GM12878 (cell line): ENCODE results near the gene AEBP2. TPM values are rescaled to one million over a fixed set of nuclear protein-coding genes. Genes with fewer than 3 reads are reported as not detected.
A peak's percentile ranks its signal among the peaks of the same experiment; 100 is the strongest.

ENCODE experiments used
- ATAC-seq: fragments of 200-7000 bp; cut with Tn5 transposase; 3 replicates; pipeline ENCODE4 v1.9.1; 2020; ENCODE audit warnings: mild to moderate bottlenecking, moderate library complexity
- BruUV-seq: library from RNA; stranded (reverse); fragments of 400-500 nt; replicated peaks from 2 replicates; lab custom pipeline; 2021; lab: Mats Ljungman, UMichigan
- CTCF ChIA-PET: fragments of 300-600 bp; sonication (Branson Sonifier 250); formaldehyde crosslinking; extraction: SDS; loops from one replicate; lab custom pipeline; 2021; ENCODE audit warnings: inconsistent platforms; lab: Yijun Ruan, JAX
- POLR2A ChIA-PET: fragments of 350-600 bp; formaldehyde crosslinking; extraction: SDS; loops from one replicate; lab custom pipeline; 2021; ENCODE audit warnings: inconsistent platforms; lab: Charles Lee
- RAD21 ChIA-PET: fragments of 300-600 bp; sonication (Branson Sonifier 250); formaldehyde crosslinking; loops from one replicate; lab custom pipeline; 2023; ENCODE audit warnings: antibody characterized with exemption; ENCODE audit not compliant: unreplicated experiment; lab: Charles Lee
- SMC1A ChIA-PET: fragments of 300-600 bp; sonication (Branson Sonifier 250); formaldehyde crosslinking; loops from one replicate; lab custom pipeline; 2023; ENCODE audit not compliant: unreplicated experiment, uncharacterized antibody; lab: Charles Lee
- DNase-seq: peaks from one replicate; pipeline ENCODE4 v3.0.0-alpha.2; 2011; ENCODE audit warnings: low read depth, low spot score
- FAIRE-seq: peaks from 3 replicates; lab custom pipeline; 2011; peaks lifted over from hg19 to GRCh38; lab: Jason Lieb, UNC
- H2AFZ ChIP-seq: 2 replicates; pipeline ENCODE4 v1.6.0; 2011; ENCODE audit warnings: low read depth, low read length, control low read depth; ENCODE audit not compliant: control insufficient read depth
- H3K27ac ChIP-seq: 2 replicates; pipeline ENCODE4 v1.5.1; 2011; ENCODE audit warnings: control low read depth; ENCODE audit not compliant: control insufficient read depth, insufficient read depth
- H3K27me3 ChIP-seq, 2 experiments: replicated peaks in 1 of 2; 2 replicates each; pipeline versions ENCODE4 v1.6.0 to v1.6.1; 2011; ENCODE audit warnings: low read length in 1 of 2; ENCODE audit not compliant: control insufficient read depth in 2 of 2, insufficient read depth in 2 of 2
- H3K36me3 ChIP-seq, 2 experiments: 2 replicates each; pipeline ENCODE4 v1.5.1; 2011; ENCODE audit warnings: low read length in 1 of 2; ENCODE audit not compliant: control insufficient read depth in 2 of 2, insufficient read depth in 2 of 2
- H3K4me1 ChIP-seq: 2 replicates; pipeline ENCODE4 v1.6.1; 2011; ENCODE audit warnings: mild to moderate bottlenecking, low read length, moderate library complexity, mixed read lengths; ENCODE audit not compliant: control insufficient read depth, insufficient read depth
- H3K4me2 ChIP-seq: 2 replicates; pipeline ENCODE4 v1.6.0; 2011; ENCODE audit warnings: control low read depth; ENCODE audit not compliant: control insufficient read depth, insufficient read depth
- H3K4me3 ChIP-seq: fragments of 200-600 bp; sonication (generic); 2 replicates; pipeline ENCODE4 v1.5.1; 2016
- H3K79me2 ChIP-seq: 2 replicates; pipeline ENCODE4 v1.6.0; 2011; ENCODE audit warnings: low read length; ENCODE audit not compliant: control insufficient read depth, insufficient read depth
- H3K9ac ChIP-seq: 2 replicates; pipeline ENCODE4 v1.8.0; 2011; ENCODE audit warnings: low read length, control low read depth, mixed read lengths; ENCODE audit not compliant: control insufficient read depth, insufficient read depth
- H3K9me3 ChIP-seq: replicated peaks from 3 replicates; pipeline ENCODE4 v1.5.1; 2011; ENCODE audit warnings: mild to moderate bottlenecking, low read length; ENCODE audit not compliant: control insufficient read depth, insufficient read depth
- H4K20me1 ChIP-seq: 2 replicates; pipeline ENCODE4 v1.6.0; 2011; ENCODE audit not compliant: control insufficient read depth, insufficient read depth
- ATF3 ChIP-seq: IDR thresholded peaks from 2 replicates; pipeline ENCODE4 v1.6.1; 2011; ENCODE audit warnings: low read depth, mild to moderate bottlenecking, low read length, moderate library complexity, borderline replicate concordance; ENCODE audit errors: extremely low read depth
- CBFB ChIP-seq: IDR thresholded peaks from 2 replicates; pipeline ENCODE4 v1.6.1; 2016; ENCODE audit warnings: antibody characterized with exemption, low read depth
- CHD2 ChIP-seq: IDR thresholded peaks from 2 replicates; pipeline ENCODE4 v1.6.1; 2011; ENCODE audit warnings: low read depth, low read length, improper control_type of control experiment, borderline replicate concordance
- CREB1 ChIP-seq: IDR thresholded peaks from 2 replicates; pipeline ENCODE4 v1.6.1; 2012; ENCODE audit warnings: low read depth, mild to moderate bottlenecking, inconsistent platforms
- ESRRA ChIP-seq: IDR thresholded peaks from 2 replicates; pipeline ENCODE4 v1.6.1; 2012; ENCODE audit warnings: mild to moderate bottlenecking, low read length, improper control_type of control experiment
- GABPA ChIP-seq: IDR thresholded peaks from 2 replicates; pipeline ENCODE4 v1.6.1; 2014; ENCODE audit warnings: antibody characterized with exemption, low read depth, mild to moderate bottlenecking, inconsistent platforms
- HCFC1 ChIP-seq: fragments of 150-350 bp; IDR thresholded peaks from 2 replicates; pipeline ENCODE4 v1.6.1; 2014; ENCODE audit warnings: low read length
- JUND ChIP-seq: IDR thresholded peaks from 2 replicates; pipeline ENCODE4 v1.6.1; 2012; ENCODE audit warnings: low read depth, mild to moderate bottlenecking, low read length, improper control_type of control experiment, moderate library complexity
- KAT2A ChIP-seq: conservative IDR thresholded peaks from 2 replicates; pipeline ENCODE4 v1.6.1; 2011; ENCODE audit warnings: low read depth, low read length; ENCODE audit not compliant: control insufficient read depth
- KLF5 ChIP-seq: fragments of 450-650 bp; IDR thresholded peaks from 2 replicates; pipeline ENCODE4 v1.6.1; 2014; ENCODE audit warnings: mild to moderate bottlenecking; ENCODE audit not compliant: partially characterized antibody
- MXI1 ChIP-seq: fragments of 150-350 bp; IDR thresholded peaks from 2 replicates; pipeline ENCODE4 v1.6.1; 2011; ENCODE audit warnings: low read depth, mild to moderate bottlenecking, inconsistent platforms, low read length, improper control_type of control experiment
- NRF1 ChIP-seq: conservative IDR thresholded peaks from 2 replicates; pipeline ENCODE4 v1.6.1; 2011; ENCODE audit warnings: mild to moderate bottlenecking, low read depth, low read length, improper control_type of control experiment
- POU2F2 ChIP-seq: IDR thresholded peaks from 3 replicates; pipeline ENCODE4 v1.6.1; 2011; ENCODE audit warnings: low read depth, mild to moderate bottlenecking, low read length, borderline replicate concordance
- TBL1XR1 ChIP-seq: IDR thresholded peaks from 2 replicates; pipeline ENCODE4 v1.6.1; 2012; ENCODE audit warnings: low read depth, low read length, improper control_type of control experiment
- TCF12 ChIP-seq: IDR thresholded peaks from 2 replicates; pipeline ENCODE4 v1.6.1; 2011; ENCODE audit warnings: low read depth, mild to moderate bottlenecking, low read length
- ZBTB33 ChIP-seq: fragments of 450-650 bp; IDR thresholded peaks from 2 replicates; pipeline ENCODE4 v1.6.1; 2017; ENCODE audit warnings: mild to moderate bottlenecking
- WGBS: methylation state at CpG from one replicate; pipeline ENCODE4 v1.1.6; 2016; ENCODE audit warnings: low lambda C conversion rate; ENCODE audit not compliant: insufficient replicate concordance, insufficient coverage; ENCODE audit errors: missing lambda C conversion rate; 5-methylcytosine and 5-hydroxymethylcytosine counted together
- in situ Hi-C: fragments of 300-500 bp; cut with MboI; formaldehyde crosslinking; loops from 9 replicates; pipeline ENCODE4 v1.14.3; 2018; ENCODE audit warnings: mixed read lengths
- intact Hi-C: fragments of 100-400 bp; cut with micrococcal nuclease; formaldehyde crosslinking; loops from one replicate; pipeline ENCODE4 v1.14.2; 2022; ENCODE audit not compliant: unreplicated experiment
- polyA plus RNA-seq, 11 experiments: library from polyadenylated mRNA; depleted of rRNA in 4 of 11; unstranded in 6 of 11; stranded (reverse) in 5 of 11; fragments of >200 nt; fragmentation: Nextera tagmentation in 4 of 11; fragmentation: Illumina TruSeq in 1 of 11; extraction: Ambion mirVana in 4 of 11; extraction: Trizol in 1 of 11; gene quantifications; 1 replicate in 1 of 11; 2 replicates in 10 of 11; pipeline versions ENCODE4 v1.2.1 to v1.2.3, GENCODE V29; 2011 to 2016; ENCODE audit warnings: inconsistent platforms in 2 of 11, missing spikeins in 2 of 11, low read depth in 1 of 11
- total RNA-seq, 4 experiments: library from RNA; depleted of rRNA in 3 of 4; stranded (reverse); fragments of >200 nt in 3 of 4; fragmentation: Illumina TruSeq in 1 of 4; extraction: Trizol in 1 of 4; gene quantifications; 2 replicates each; pipeline versions ENCODE4 v1.2.1 to v1.2.3, GENCODE V29; 2013 to 2021

Gene AEBP2
- total and polyA plus RNA-seq, 10 of the 15 experiments (the other 5 are each of a cell fraction or from before 2014, with no cell fraction given): 17.6 to 126 (median 44.8) TPM

GRCh38 chr12:19482036-19482435, 42.7 kb downstream of the AEBP2 start:
- peaks cover 64% of the 10 kb centered on the region for H3K79me2 ChIP-seq
- H2AFZ ChIP-seq: no peak overlapping the region
- peak overlapping the region; percentile 82 for H3K4me2 ChIP-seq
- no peak overlapping the region for H3K4me3 ChIP-seq
- in situ Hi-C loops (no loop called here), intact Hi-C loops (loop anchor here (2.0 to 10.0 kb wide), 2 partner anchors 39 to 97 kb away; no protein-coding TSS in a partner anchor)
- peaks cover 2 to 11% of the 10 kb centered on the region in 2 experiments for H3K36me3 ChIP-seq
- CTCF ChIA-PET: interaction anchor here (1.0 kb wide), 1 partner anchor 27 kb away, joined by 3 read pairs; no protein-coding TSS in a partner anchor
- SMC1A ChIA-PET: interaction anchor here (1.3 kb wide), 1 partner anchor 8 kb away, joined by 3 read pairs; no protein-coding TSS in a partner anchor
- H3K4me1 ChIP-seq: peaks cover 19% of the 10 kb centered on the region
- ATAC-seq: peak; percentile 6
- peaks cover 15% of the 10 kb centered on the region for H3K9me3 ChIP-seq
- WGBS: 76% methylated on average over 3 of the region's 3 CpGs
- no peak for FAIRE-seq
- no peak overlapping the region for H3K9ac ChIP-seq
- TF ChIP-seq MXI1 (no peak), TBL1XR1 (no peak), GABPA (no peak)
- peak overlapping the region; percentile 70 for H3K27ac ChIP-seq
- no peaks in the 10 kb centered on the region for H4K20me1 ChIP-seq
- RAD21 ChIA-PET: no interaction called here
- no TSS peak for BruUV-seq
- POLR2A ChIA-PET: no interaction called here
- H3K27me3 ChIP-seq: no peaks in the 10 kb centered on the region
- DNase-seq: no peak

- peak; percentile 84 for DNase-seq
- intact Hi-C loops (loop anchor here (2.0 to 10.0 kb wide), 2 partner anchors 40 to 98 kb away; no protein-coding TSS in a partner anchor), in situ Hi-C loops (no loop called here)
- POLR2A ChIA-PET: no interaction called here
- H3K9ac ChIP-seq: peak overlapping the region; percentile 9; the same call in 1 of the 2 replicates
- H2AFZ ChIP-seq: no peak overlapping the region; the same call in 1 of the 2 replicates
- peaks cover 64% of the 10 kb centered on the region for H3K79me2 ChIP-seq
- H3K27ac ChIP-seq: peak overlapping the region; percentile 70
- peaks cover 19% of the 10 kb centered on the region for H3K4me1 ChIP-seq
- no peaks in the 10 kb centered on the region for H4K20me1 ChIP-seq
- H3K27me3 ChIP-seq: no peaks in the 10 kb centered on the region
- FAIRE-seq: peak; percentile 68
- SMC1A ChIA-PET: interaction anchor here (1.3 to 1.4 kb wide), 2 partner anchors 9 to 10 kb away, joined by 3 read pairs; no protein-coding TSS in a partner anchor
- peak; percentile 95 for ATAC-seq
- RAD21 ChIA-PET: no interaction called here
- WGBS: 5% methylated on average over 9 of the region's 9 CpGs
- CTCF ChIA-PET: interaction anchor here (1.0 to 1.1 kb wide), 2 partner anchors 26 to 32 kb away, joined by 3 read pairs; no protein-coding TSS in a partner anchor
- H3K36me3 ChIP-seq: peaks cover 2 to 11% of the 10 kb centered on the region in 2 experiments
- H3K4me3 ChIP-seq: no peak overlapping the region
- H3K4me2 ChIP-seq: peak overlapping the region; percentile 82
- H3K9me3 ChIP-seq: peaks cover 15% of the 10 kb centered on the region
- no TSS peak for BruUV-seq
- TF ChIP-seq POU2F2 (no peak; the same call in 2 of the 3 replicates), NRF1 (no peak), TCF12 (no peak), ATF3 (no peak), JUND (no peak), KAT2A (no peak), ESRRA (no peak), HCFC1 (no peak), CREB1 (peak; percentile 40; the same call in 1 of the 2 replicates), KLF5 (no peak), ZBTB33 (no peak), CHD2 (no peak), CBFB (no peak)
Measured at GRCh38 chr12:19482551-19483109, 43.3 kb downstream of the AEBP2 start.
